B cell (primary cell): ENCODE data around the gene NBEA. TPM values are rescaled to one million over a fixed set of nuclear protein-coding genes. Genes with fewer than 3 reads are reported as not detected.

Source experiments
- ATAC-seq: fragments of 200-7000 bp; cut with Tn5 transposase; one replicate; pipeline ENCODE4 v1.10.0; 2021; ENCODE audit warnings: low read depth, mild to moderate bottlenecking, moderate number of reproducible peaks, moderate library complexity
- CTCF ChIA-PET: fragments of 350-600 bp; sonication (Branson Sonifier 250); formaldehyde crosslinking; loops from one replicate; lab custom pipeline; 2021; ENCODE audit warnings: antibody characterized with exemption, inconsistent platforms; lab: Charles Lee
- POLR2A ChIA-PET: fragments of 350-600 bp; sonication (Branson Sonifier 250); formaldehyde crosslinking; loops from one replicate; lab custom pipeline; 2021; ENCODE audit warnings: antibody characterized with exemption; lab: Charles Lee
- DNase-seq: peaks from one replicate; pipeline ENCODE4 v3.0.0; 2013
- H2AFZ ChIP-seq: 2 replicates; pipeline ENCODE4 v1.6.1; 2012; ENCODE audit warnings: mild to moderate bottlenecking, low read depth, low read length; ENCODE audit not compliant: insufficient read depth, poor library complexity, severe bottlenecking
- H3K27ac ChIP-seq, 2 donors: 1 replicate in 1 of 2; 2 replicates in 1 of 2; pipeline ENCODE4 v1.5.1; 2012 to 2013; ENCODE audit warnings: low read length in 2 of 2, mild to moderate bottlenecking in 2 of 2, moderate library complexity in 1 of 2
- H3K27me3 ChIP-seq, 4 experiments: fragments of 200-600 bp in 1 of 4; sonication (generic) in 1 of 4; replicated peaks in 1 of 4; 1 replicate in 2 of 4; 2 replicates in 2 of 4; pipeline versions ENCODE4 v1.6.1 to v1.7.0; 2013 to 2016; ENCODE audit warnings: low read length in 3 of 4, mild to moderate bottlenecking in 2 of 4, mixed read lengths in 1 of 4, moderate library complexity in 1 of 4; ENCODE audit not compliant: insufficient read depth in 4 of 4, control insufficient read depth in 3 of 4; ENCODE audit errors: control extremely low read depth in 1 of 4
- H3K36me3 ChIP-seq, 2 experiments: replicated peaks in 1 of 2; 1 replicate in 1 of 2; 2 replicates in 1 of 2; pipeline versions ENCODE4 v1.6.1 to v1.7.1; 2013; ENCODE audit warnings: low read length in 1 of 2; ENCODE audit not compliant: insufficient read depth in 2 of 2, control insufficient read depth in 1 of 2; ENCODE audit errors: control extremely low read depth in 1 of 2, extremely low read depth in 1 of 2
- H3K4me1 ChIP-seq, 2 donors: fragments of 200-600 bp in 1 of 2; sonication (generic) in 1 of 2; 1 replicate in 1 of 2; 2 replicates in 1 of 2; pipeline versions ENCODE4 v1.5.1 to v1.6.1; 2013 to 2017; ENCODE audit warnings: low read length in 2 of 2; ENCODE audit not compliant: control insufficient read depth in 2 of 2, insufficient read depth in 2 of 2
- H3K4me2 ChIP-seq: replicated peaks from 2 replicates; pipeline ENCODE3; 2012; ENCODE audit warnings: mild to moderate bottlenecking, low read depth, low read length; ENCODE audit not compliant: poor library complexity, severe bottlenecking
- H3K4me3 ChIP-seq, 5 experiments: fragments of 200-600 bp in 1 of 5; sonication (generic) in 1 of 5; 1 replicate in 3 of 5; 2 replicates in 2 of 5; pipeline versions ENCODE4 v1.5.1 to v1.7.0; 2011 to 2016; ENCODE audit warnings: low read length in 4 of 5, mild to moderate bottlenecking in 4 of 5, low read depth in 2 of 5, control low read depth in 1 of 5, moderate library complexity in 1 of 5; ENCODE audit not compliant: insufficient read depth in 1 of 5; ENCODE audit errors: control extremely low read depth in 1 of 5, extremely low read depth in 1 of 5
- H3K79me2 ChIP-seq: fragments of 200-600 bp; sonication (generic); one replicate; pipeline ENCODE4 v1.6.0; 2016; ENCODE audit warnings: low read length; ENCODE audit not compliant: control insufficient read depth, insufficient read depth
- H3K9ac ChIP-seq: fragments of 200-600 bp; sonication (generic); 2 replicates; pipeline ENCODE4 v1.6.1; 2017; ENCODE audit warnings: mild to moderate bottlenecking, low read length, moderate library complexity
- H3K9me3 ChIP-seq, 3 donors: one replicate each; pipeline versions ENCODE4 v1.6.1 to v1.7.1; 2013; ENCODE audit warnings: low read length in 2 of 3; ENCODE audit not compliant: control insufficient read depth in 2 of 3, insufficient read depth in 1 of 3; ENCODE audit errors: control extremely low read depth in 1 of 3
- H4K20me1 ChIP-seq: 2 replicates; pipeline ENCODE4 v1.6.0; 2012; ENCODE audit warnings: mild to moderate bottlenecking, low read length; ENCODE audit not compliant: insufficient read depth, control insufficient read depth, poor library complexity, severe bottlenecking
- H3K27ac Mint-ChIP-seq: one replicate; pipeline ENCODE4 v1.8.0; 2021; ENCODE audit warnings: mixed read lengths
- H3K27me3 Mint-ChIP-seq: one replicate; pipeline ENCODE4 v1.8.0; 2021; ENCODE audit warnings: mixed read lengths
- H3K4me1 Mint-ChIP-seq: one replicate; pipeline ENCODE4 v1.8.0; 2021; ENCODE audit warnings: mixed read lengths
- H3K4me3 Mint-ChIP-seq: one replicate; pipeline ENCODE4 v1.8.0; 2021; ENCODE audit warnings: mixed read lengths
- H3K9me3 Mint-ChIP-seq: one replicate; pipeline ENCODE4 v1.8.0; 2022; ENCODE audit warnings: mixed read lengths; ENCODE audit not compliant: insufficient read depth
- EZH2 ChIP-seq: IDR thresholded peaks from 2 replicates; pipeline ENCODE4 v1.6.1; 2012; ENCODE audit warnings: borderline replicate concordance, low read depth, mild to moderate bottlenecking, moderate library complexity, low read length; ENCODE audit not compliant: insufficient read depth, poor library complexity, severe bottlenecking
- WGBS: methylation state at CpG from one replicate; pipeline ENCODE4 v1.1.5; 2013; ENCODE audit warnings: missing lambda C conversion rate; ENCODE audit not compliant: insufficient coverage; 5-methylcytosine and 5-hydroxymethylcytosine counted together
- intact Hi-C: fragments of 100-400 bp; cut with micrococcal nuclease; formaldehyde crosslinking; loops from one replicate; pipeline ENCODE4 v1.10.0; 2022
- polyA plus RNA-seq: library from polyadenylated mRNA; depleted of rRNA; stranded (reverse); fragments of >200 nt; gene quantifications from 2 replicates; pipeline ENCODE4 v1.2.3, GENCODE V29; 2012
- total RNA-seq, 2 donors: library from RNA; stranded (reverse); fragments of 120-200 nt in 1 of 2; gene quantifications; 1 replicate in 1 of 2; 2 replicates in 1 of 2; pipeline versions ENCODE4 v1.2.3 to v1.2.4, GENCODE V29; 2013 to 2022
- TF ChIP-seq, protein P1 (sequence below): fragments of 200-600 bp; IDR thresholded peaks from one replicate; pipeline ENCODE4 v1.8.0; 2022; ENCODE audit warnings: antibody characterized with exemption, mild to moderate bottlenecking

Gene NBEA
- total and polyA plus RNA-seq, 2 donors (not counting 1 experiment from before 2014, with no cell fraction given), result 1.5 to 10.7 TPM

DNA sequence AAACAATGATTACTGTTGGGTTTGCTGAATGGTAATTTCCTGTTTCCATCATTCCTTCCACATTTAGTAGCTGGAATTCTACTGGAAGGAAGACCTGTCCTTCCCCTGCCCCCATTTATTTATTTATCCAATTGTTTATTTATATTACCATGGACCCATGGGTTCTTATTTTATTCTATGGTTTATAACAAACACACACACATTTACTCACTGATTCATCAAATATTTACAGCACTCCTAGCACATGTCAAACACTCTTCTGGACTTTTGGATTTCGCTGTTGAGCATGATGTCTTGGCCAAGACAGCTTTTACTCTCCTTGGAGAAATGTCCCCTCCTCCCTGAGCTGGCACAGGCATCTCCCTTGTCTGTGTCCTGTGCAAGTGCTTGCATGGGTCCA lies 762.3 kb downstream of the NBEA start:
- DNase-seq (no peak), ATAC-seq (no peak)
- POLR2A ChIA-PET, result no interaction called here
- Histone ChIP-seq H4K20me1 (no peaks in the 10 kb centered on the region), H3K4me2 (no peak overlapping the region), H3K27me3 (no peaks in the 10 kb centered on the region), H3K79me2 (no peaks in the 10 kb centered on the region), H3K27ac (no peak overlapping the region), H2AFZ (no peak overlapping the region), H3K9me3 (peaks cover 0 to 3% (median 0%) of the 10 kb centered on the region in 3 donors), H3K9ac (no peak overlapping the region), H3K36me3 (no peaks in the 10 kb centered on the region), H3K4me1 (no peaks in the 10 kb centered on the region), H3K4me3 (no peak overlapping the region)
- CTCF ChIA-PET, result no interaction called here
- no peak overlapping the region for H3K27ac Mint-ChIP-seq
- no peak overlapping the region for H3K4me3 Mint-ChIP-seq
- no peak for TF ChIP-seq EZH2
- TF ChIP-seq, protein P1, sequence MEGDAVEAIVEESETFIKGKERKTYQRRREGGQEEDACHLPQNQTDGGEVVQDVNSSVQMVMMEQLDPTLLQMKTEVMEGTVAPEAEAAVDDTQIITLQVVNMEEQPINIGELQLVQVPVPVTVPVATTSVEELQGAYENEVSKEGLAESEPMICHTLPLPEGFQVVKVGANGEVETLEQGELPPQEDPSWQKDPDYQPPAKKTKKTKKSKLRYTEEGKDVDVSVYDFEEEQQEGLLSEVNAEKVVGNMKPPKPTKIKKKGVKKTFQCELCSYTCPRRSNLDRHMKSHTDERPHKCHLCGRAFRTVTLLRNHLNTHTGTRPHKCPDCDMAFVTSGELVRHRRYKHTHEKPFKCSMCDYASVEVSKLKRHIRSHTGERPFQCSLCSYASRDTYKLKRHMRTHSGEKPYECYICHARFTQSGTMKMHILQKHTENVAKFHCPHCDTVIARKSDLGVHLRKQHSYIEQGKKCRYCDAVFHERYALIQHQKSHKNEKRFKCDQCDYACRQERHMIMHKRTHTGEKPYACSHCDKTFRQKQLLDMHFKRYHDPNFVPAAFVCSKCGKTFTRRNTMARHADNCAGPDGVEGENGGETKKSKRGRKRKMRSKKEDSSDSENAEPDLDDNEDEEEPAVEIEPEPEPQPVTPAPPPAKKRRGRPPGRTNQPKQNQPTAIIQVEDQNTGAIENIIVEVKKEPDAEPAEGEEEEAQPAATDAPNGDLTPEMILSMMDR, result no peak
- WGBS, result 67% methylated on average over 1 of the region's 1 CpG
- peaks cover under 1% of the 10 kb centered on the region for H3K27me3 Mint-ChIP-seq
- H3K9me3 Mint-ChIP-seq, result peaks cover 4% of the 10 kb centered on the region
- no peaks in the 10 kb centered on the region for H3K4me1 Mint-ChIP-seq
- intact Hi-C loops, result no loop called here

- Histone ChIP-seq H4K20me1 (no peaks in the 10 kb centered on the region), H3K79me2 (no peaks in the 10 kb centered on the region), H3K9me3 (peaks cover 0 to 3% (median 0%) of the 10 kb centered on the region in 3 donors), H2AFZ (no peak overlapping the region), H3K4me2 (no peak overlapping the region), H3K9ac (no peak overlapping the region), H3K4me1 (no peaks in the 10 kb centered on the region), H3K4me3 (no peak overlapping the region), H3K36me3 (no peaks in the 10 kb centered on the region), H3K27me3 (no peaks in the 10 kb centered on the region), H3K27ac (no peak overlapping the region)
- Mint-ChIP-seq H3K4me1 (no peaks in the 10 kb centered on the region), H3K27me3 (no peaks in the 10 kb centered on the region), H3K9me3 (peaks cover 4% of the 10 kb centered on the region), H3K4me3 (no peak overlapping the region), H3K27ac (no peak overlapping the region)
- CTCF ChIA-PET, result no interaction called here
- no peak for DNase-seq
- ATAC-seq, result no peak
- POLR2A ChIA-PET, result no interaction called here
- WGBS, result 85% methylated on average over 7 of the region's 7 CpGs
- intact Hi-C loops, result no loop called here
- TF ChIP-seq EZH2, result no peak
- TF ChIP-seq, protein P1, result no peak
Measured at GRCh38 chr13:35706281-35706680, 764.2 kb downstream of the NBEA start.
